Neural cell (in vitro differentiated cells): ENCODE data around the gene CANX.

Experiments
- CTCF ChIP-seq: fragments of 450-650 bp; IDR thresholded peaks from 2 replicates; pipeline ENCODE4 v1.5.1; 2014; ENCODE audit warnings: antibody characterized with exemption, mild to moderate bottlenecking, moderate library complexity; ENCODE audit not compliant: poor library complexity, severe bottlenecking
- RAD21 ChIP-seq: fragments of 450-650 bp; conservative IDR thresholded peaks from 2 replicates; pipeline ENCODE4 v1.6.1; 2014; ENCODE audit warnings: antibody characterized with exemption, mild to moderate bottlenecking, moderate library complexity
- TAF1 ChIP-seq: IDR thresholded peaks from 2 replicates; pipeline ENCODE4 v1.6.1; 2012; ENCODE audit warnings: low read depth

- TF ChIP-seq CTCF (no peak), RAD21 (no peak), TAF1 (no peak)
Observed at GRCh38 chr5:179729727-179730126, 31.0 kb downstream of the CANX start.
